ENCODE measurements around the gene C19orf12.

DNA sequence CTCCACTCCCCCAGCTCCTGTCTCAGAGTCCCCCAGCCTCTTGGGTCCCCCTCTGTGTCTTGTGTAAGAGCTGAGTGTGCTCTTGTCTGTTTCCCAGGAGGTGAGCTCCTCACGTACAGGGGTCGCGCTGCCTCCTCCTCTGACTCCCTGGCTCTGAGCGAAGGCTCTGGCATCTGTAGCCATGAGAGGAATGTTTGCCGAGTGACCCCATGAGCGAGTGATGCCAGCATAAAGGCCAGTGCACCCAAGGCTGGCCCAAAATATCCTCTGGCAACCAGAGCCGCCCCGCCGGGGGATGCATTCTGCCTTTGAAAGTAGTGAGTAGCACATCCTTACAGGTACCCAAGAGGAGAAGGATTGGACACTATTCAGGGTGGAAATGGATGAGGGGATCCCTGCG is 26.2 kb upstream of the C19orf12 start:
- TF ChIP-seq, protein P1, sequence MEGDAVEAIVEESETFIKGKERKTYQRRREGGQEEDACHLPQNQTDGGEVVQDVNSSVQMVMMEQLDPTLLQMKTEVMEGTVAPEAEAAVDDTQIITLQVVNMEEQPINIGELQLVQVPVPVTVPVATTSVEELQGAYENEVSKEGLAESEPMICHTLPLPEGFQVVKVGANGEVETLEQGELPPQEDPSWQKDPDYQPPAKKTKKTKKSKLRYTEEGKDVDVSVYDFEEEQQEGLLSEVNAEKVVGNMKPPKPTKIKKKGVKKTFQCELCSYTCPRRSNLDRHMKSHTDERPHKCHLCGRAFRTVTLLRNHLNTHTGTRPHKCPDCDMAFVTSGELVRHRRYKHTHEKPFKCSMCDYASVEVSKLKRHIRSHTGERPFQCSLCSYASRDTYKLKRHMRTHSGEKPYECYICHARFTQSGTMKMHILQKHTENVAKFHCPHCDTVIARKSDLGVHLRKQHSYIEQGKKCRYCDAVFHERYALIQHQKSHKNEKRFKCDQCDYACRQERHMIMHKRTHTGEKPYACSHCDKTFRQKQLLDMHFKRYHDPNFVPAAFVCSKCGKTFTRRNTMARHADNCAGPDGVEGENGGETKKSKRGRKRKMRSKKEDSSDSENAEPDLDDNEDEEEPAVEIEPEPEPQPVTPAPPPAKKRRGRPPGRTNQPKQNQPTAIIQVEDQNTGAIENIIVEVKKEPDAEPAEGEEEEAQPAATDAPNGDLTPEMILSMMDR (IDR thresholded peaks at IDR 0.05; ENCODE audit: low read depth, low read length, poor library complexity, severe bottlenecking): no peak
- TF ChIP-seq EZH2phosphoT487 (IDR thresholded peaks at IDR 0.05; ENCODE audit: borderline replicate concordance, low read length): no peak

Measured in DOHH2 (cell line).